Endothelial cell of umbilical vein (primary cell): ENCODE data around the gene IQGAP3.

ENCODE experiments used
- EZH2 ChIP-seq: IDR thresholded peaks from 2 replicates; pipeline ENCODE4 v1.6.1; 2012; ENCODE audit warnings: borderline replicate concordance, low read depth, mild to moderate bottlenecking, moderate library complexity, low read length, inconsistent platforms; ENCODE audit not compliant: severe bottlenecking
- FOS ChIP-seq: IDR thresholded peaks from 2 replicates; pipeline ENCODE4 v1.6.1; 2011; ENCODE audit warnings: mild to moderate bottlenecking, low read length, moderate library complexity, borderline replicate concordance; ENCODE audit not compliant: insufficient read depth
- MAX ChIP-seq: IDR thresholded peaks from 2 replicates; pipeline ENCODE4 v1.6.1; 2011; ENCODE audit not compliant: insufficient read depth, insufficient read length
- MYC ChIP-seq: IDR thresholded peaks from one replicate; pipeline ENCODE4 v1.6.1; 2011; ENCODE audit warnings: mild to moderate bottlenecking, low read depth, low read length
- POLR2A ChIP-seq: IDR thresholded peaks from 2 replicates; pipeline ENCODE4 v1.6.1; 2012; ENCODE audit warnings: low read depth, mild to moderate bottlenecking, control low read depth, low read length
- POLR2AphosphoS5 ChIP-seq: IDR thresholded peaks from 2 replicates; pipeline ENCODE4 v1.6.1; 2012; ENCODE audit warnings: low read depth, mild to moderate bottlenecking, control low read depth, low read length, moderate library complexity; ENCODE audit not compliant: insufficient read depth
- TF ChIP-seq, protein P1 (sequence below), 2 donors: IDR thresholded peaks; 1 replicate in 1 of 2; 2 replicates in 1 of 2; pipeline ENCODE4 v1.5.1; 2011; ENCODE audit warnings: low read length in 2 of 2, mild to moderate bottlenecking in 2 of 2, moderate library complexity in 2 of 2, control low read depth in 1 of 2, inconsistent platforms in 1 of 2, low read depth in 1 of 2; ENCODE audit not compliant: insufficient read depth in 1 of 2; ENCODE audit errors: extremely low read depth in 1 of 2

GRCh38 chr1:156505679-156506298 is 66.6 kb downstream of the IQGAP3 start:
- TF ChIP-seq POLR2A (no peak), MAX (no peak), EZH2 (no peak), POLR2AphosphoS5 (no peak), FOS (no peak), MYC (no peak)
- TF ChIP-seq, protein P1, sequence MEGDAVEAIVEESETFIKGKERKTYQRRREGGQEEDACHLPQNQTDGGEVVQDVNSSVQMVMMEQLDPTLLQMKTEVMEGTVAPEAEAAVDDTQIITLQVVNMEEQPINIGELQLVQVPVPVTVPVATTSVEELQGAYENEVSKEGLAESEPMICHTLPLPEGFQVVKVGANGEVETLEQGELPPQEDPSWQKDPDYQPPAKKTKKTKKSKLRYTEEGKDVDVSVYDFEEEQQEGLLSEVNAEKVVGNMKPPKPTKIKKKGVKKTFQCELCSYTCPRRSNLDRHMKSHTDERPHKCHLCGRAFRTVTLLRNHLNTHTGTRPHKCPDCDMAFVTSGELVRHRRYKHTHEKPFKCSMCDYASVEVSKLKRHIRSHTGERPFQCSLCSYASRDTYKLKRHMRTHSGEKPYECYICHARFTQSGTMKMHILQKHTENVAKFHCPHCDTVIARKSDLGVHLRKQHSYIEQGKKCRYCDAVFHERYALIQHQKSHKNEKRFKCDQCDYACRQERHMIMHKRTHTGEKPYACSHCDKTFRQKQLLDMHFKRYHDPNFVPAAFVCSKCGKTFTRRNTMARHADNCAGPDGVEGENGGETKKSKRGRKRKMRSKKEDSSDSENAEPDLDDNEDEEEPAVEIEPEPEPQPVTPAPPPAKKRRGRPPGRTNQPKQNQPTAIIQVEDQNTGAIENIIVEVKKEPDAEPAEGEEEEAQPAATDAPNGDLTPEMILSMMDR (IDR thresholded peaks at IDR 0.05; ENCODE audit: extremely low read depth in 1 of 2, insufficient read depth in 1 of 2, low read depth in 1 of 2, low read length in 2 of 2): no peak
